ENCODE data around the gene HRG.

DNA sequence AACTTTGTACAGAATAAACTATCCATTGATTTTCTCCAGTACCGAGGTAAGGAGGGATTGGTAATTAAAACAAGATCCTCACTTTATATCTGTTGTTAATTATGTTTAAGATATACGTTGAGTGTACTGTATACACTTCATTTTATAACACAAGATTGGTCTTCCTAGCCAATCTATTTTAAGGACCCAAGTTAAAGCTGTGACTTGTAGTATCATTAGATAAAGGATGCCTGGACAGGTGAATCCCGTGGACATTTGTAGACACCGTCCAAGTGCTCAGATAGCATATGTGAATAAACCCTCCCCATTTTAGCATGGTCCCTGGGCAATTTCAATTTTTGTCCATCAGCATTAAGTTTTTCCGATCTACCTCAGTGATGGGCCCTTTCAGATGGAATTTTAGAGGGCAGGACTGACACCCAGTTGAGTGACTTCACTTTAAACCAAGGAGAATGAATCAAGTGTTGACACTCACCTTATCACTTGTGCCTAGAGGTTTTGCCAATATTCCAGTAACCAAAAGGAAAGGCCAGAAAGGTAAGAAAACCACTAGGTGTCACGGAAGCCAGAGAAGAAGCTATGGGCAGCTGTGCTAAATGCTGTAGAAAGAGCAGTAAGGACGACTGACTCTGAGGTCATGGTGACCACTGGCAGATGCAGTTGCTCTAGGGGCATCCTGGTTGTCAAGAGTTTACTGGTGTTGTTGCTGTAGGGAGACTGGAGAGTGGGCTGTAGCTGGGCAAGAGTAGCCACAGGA, 43.7 kb upstream of the HRG start:
- no peak for TF ChIP-seq POLR2A (IDR thresholded peaks at IDR 0.05; ENCODE audit: low read length)
- TF ChIP-seq GATA1 (IDR thresholded peaks at IDR 0.05; ENCODE audit: low read depth, low read length), result no peak
